Retinal pigment epithelial cell (primary cell): ENCODE measurements around the gene INSYN2B.

Source experiments
- DNase-seq: peaks from one replicate; pipeline ENCODE4 v3.0.0-alpha.2; 2010; ENCODE audit warnings: low read depth
- H3K4me3 ChIP-seq: 2 replicates; pipeline ENCODE4 v1.5.1; 2011; ENCODE audit warnings: mild to moderate bottlenecking, low read length, control low read depth, moderate library complexity
- TF ChIP-seq, protein P1 (sequence below): conservative IDR thresholded peaks from 2 replicates; pipeline ENCODE4 v1.5.1; 2011; ENCODE audit warnings: low read depth, low read length, control low read depth, inconsistent platforms

INSYN2B gene

GRCh38 chr5:169875091-169875728 lies 105.1 kb downstream of the INSYN2B start:
- TF ChIP-seq, protein P1, sequence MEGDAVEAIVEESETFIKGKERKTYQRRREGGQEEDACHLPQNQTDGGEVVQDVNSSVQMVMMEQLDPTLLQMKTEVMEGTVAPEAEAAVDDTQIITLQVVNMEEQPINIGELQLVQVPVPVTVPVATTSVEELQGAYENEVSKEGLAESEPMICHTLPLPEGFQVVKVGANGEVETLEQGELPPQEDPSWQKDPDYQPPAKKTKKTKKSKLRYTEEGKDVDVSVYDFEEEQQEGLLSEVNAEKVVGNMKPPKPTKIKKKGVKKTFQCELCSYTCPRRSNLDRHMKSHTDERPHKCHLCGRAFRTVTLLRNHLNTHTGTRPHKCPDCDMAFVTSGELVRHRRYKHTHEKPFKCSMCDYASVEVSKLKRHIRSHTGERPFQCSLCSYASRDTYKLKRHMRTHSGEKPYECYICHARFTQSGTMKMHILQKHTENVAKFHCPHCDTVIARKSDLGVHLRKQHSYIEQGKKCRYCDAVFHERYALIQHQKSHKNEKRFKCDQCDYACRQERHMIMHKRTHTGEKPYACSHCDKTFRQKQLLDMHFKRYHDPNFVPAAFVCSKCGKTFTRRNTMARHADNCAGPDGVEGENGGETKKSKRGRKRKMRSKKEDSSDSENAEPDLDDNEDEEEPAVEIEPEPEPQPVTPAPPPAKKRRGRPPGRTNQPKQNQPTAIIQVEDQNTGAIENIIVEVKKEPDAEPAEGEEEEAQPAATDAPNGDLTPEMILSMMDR = no peak
- no peak for DNase-seq
- H3K4me3 ChIP-seq = no peak overlapping the region

DNA sequence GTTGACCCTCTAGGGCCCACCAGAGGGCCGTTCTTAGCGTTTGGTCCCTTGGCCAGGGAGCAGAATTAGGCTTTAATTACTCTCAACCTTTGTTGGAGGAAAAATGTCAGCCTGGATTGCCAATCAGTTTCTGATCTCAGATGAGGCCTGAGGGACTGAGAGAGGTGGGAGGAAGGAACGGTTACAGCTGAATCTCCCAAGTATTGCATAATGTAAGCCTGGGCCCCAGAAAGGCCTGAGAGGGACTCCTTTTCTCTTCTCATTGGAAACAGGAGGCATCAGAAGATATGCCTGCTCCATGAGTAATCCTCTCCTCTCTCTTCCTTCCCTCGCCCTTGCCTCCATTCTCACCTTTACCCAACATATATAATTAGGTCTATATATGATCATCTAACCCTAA lies 105.7 kb downstream of the INSYN2B start:
- DNase-seq = no peak
- TF ChIP-seq, protein P1 = no peak
- no peak overlapping the region for H3K4me3 ChIP-seq

GRCh38 chr5:169873642-169874041 lies 106.7 kb downstream of the INSYN2B start:
- no peak overlapping the region for H3K4me3 ChIP-seq
- no peak for DNase-seq
- TF ChIP-seq, protein P1 = no peak

DNA sequence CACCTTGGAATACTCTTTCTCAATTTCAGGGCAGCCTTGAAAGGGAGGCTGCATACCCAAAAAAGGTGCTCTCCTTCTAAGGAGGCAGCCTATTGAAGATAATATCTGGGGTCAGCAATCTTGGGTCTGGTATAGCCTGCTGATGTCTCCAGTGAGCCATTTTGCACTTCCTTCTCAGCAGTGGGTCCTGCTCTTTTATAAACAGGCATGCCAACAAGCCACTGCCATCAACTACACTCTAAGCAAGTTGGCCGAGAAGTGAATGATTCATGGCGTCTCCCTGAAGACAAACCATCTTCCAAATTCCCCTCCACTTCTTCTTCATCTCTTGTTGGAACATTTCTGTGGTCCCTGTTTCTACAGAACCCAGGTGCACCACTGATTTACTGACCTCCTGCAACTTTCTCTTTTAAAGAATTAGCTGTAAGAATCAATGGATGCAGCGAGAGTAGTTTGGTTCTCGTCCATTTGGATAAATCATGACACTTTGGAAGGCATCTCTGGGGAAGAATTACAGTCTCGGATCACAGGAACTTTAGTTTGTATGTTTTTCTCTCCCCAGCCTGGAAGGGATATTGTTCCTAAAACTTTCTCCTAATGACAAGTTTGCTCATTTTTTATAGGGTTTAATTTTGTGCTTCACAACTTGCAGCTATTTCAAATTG lies 108.3 kb downstream of the INSYN2B start:
- TF ChIP-seq, protein P1 = no peak
- H3K4me3 ChIP-seq = no peak overlapping the region
- no peak for DNase-seq

DNA sequence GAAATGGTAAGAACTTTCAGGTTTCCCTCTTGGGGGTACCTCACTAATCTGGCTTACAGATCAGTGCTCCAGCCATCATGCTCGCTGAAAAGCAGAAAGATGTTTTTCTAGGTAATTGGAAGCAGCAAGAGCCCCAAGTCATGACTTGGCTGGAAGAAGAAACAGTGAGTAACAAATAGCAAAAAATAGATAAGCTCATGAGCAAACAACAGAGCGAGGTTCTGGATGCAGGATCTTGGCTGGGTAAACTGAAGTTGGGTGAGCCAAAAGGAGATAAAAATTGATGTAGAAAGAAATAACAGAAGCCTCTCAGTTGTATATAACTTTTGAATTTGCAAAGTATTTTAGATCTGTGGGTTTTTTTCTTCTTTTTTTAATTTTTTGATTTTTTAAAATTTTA lies 110.1 kb downstream of the INSYN2B start:
- DNase-seq = no peak
- no peak overlapping the region for H3K4me3 ChIP-seq
- TF ChIP-seq, protein P1 = no peak

GRCh38 chr5:169869066-169869465 lies 111.2 kb downstream of the INSYN2B start:
- TF ChIP-seq, protein P1 = no peak
- DNase-seq = no peak

GRCh38 chr5:169867347-169867746 lies 112.9 kb downstream of the INSYN2B start:
- TF ChIP-seq, protein P1 = no peak
- H3K4me3 ChIP-seq = no peak overlapping the region
- no peak for DNase-seq

More at GRCh38 chr5:169869066-169869465, 111.2 kb downstream of the INSYN2B start:
- no peak overlapping the region for H3K4me3 ChIP-seq
